Common myeloid progenitor, CD34-positive (primary cell): ENCODE measurements around the gene CHST2.

Source experiments
- CTCF ChIA-PET: fragments of 350-600 bp; sonication (Branson Sonifier 250); formaldehyde crosslinking; loops from one replicate; lab custom pipeline; 2021; ENCODE audit warnings: antibody characterized with exemption; lab: Charles Lee
- POLR2A ChIA-PET: fragments of 350-600 bp; sonication (Branson Sonifier 250); formaldehyde crosslinking; loops from one replicate; lab custom pipeline; 2021; ENCODE audit warnings: antibody characterized with exemption; lab: Charles Lee
- DNase-seq, 3 donors: peaks; one replicate each; pipeline versions ENCODE4 v3.0.0 to v3.0.0-alpha.2; 2013
- H3K27ac ChIP-seq, 2 experiments: 1 replicate in 1 of 2; 2 replicates in 1 of 2; pipeline ENCODE4 v1.7.0; 2013; ENCODE audit warnings: inconsistent platforms in 2 of 2, low read length in 2 of 2, mild to moderate bottlenecking in 2 of 2, low read depth in 1 of 2, moderate library complexity in 1 of 2; ENCODE audit not compliant: severe bottlenecking in 2 of 2, insufficient read depth in 1 of 2, poor library complexity in 1 of 2
- H3K27me3 ChIP-seq, 5 experiments: replicated peaks in 2 of 5; 1 replicate in 3 of 5; 2 replicates in 2 of 5; pipeline versions ENCODE4 v1.6.1 to v1.7.0; 2013; ENCODE audit warnings: low read length in 4 of 5, mild to moderate bottlenecking in 2 of 5, moderate library complexity in 2 of 5, inconsistent platforms in 1 of 5; ENCODE audit not compliant: insufficient read depth in 5 of 5, control insufficient read depth in 4 of 5
- H3K36me3 ChIP-seq, 4 experiments: 1 replicate in 2 of 4; 2 replicates in 2 of 4; pipeline versions ENCODE4 v1.6.1 to v1.7.0; 2013; ENCODE audit warnings: low read length in 3 of 4, control low read depth in 1 of 4, mild to moderate bottlenecking in 1 of 4; ENCODE audit not compliant: control insufficient read depth in 4 of 4, insufficient read depth in 4 of 4
- H3K4me1 ChIP-seq, 4 experiments: 1 replicate in 3 of 4; 2 replicates in 1 of 4; pipeline versions ENCODE4 v1.6.1 to v1.7.1; 2013; ENCODE audit warnings: low read length in 3 of 4, mild to moderate bottlenecking in 3 of 4, control low read depth in 1 of 4, inconsistent platforms in 1 of 4, moderate library complexity in 1 of 4; ENCODE audit not compliant: control insufficient read depth in 4 of 4, insufficient read depth in 4 of 4; ENCODE audit errors: control extremely low read depth in 1 of 4
- H3K4me3 ChIP-seq, 7 experiments: 1 replicate in 4 of 7; 2 replicates in 3 of 7; pipeline versions ENCODE4 v1.5.1 to v1.7.0; 2013; ENCODE audit warnings: mild to moderate bottlenecking in 7 of 7, low read length in 6 of 7, moderate library complexity in 6 of 7, inconsistent platforms in 2 of 7, low read depth in 2 of 7, control low read depth in 1 of 7; ENCODE audit not compliant: insufficient read depth in 4 of 7, control insufficient read depth in 1 of 7; ENCODE audit errors: extremely low read depth in 1 of 7
- H3K9me3 ChIP-seq, 5 experiments: 1 replicate in 4 of 5; 2 replicates in 1 of 5; pipeline versions ENCODE4 v1.6.1 to v1.7.1; 2013; ENCODE audit warnings: low read length in 4 of 5, mild to moderate bottlenecking in 2 of 5, inconsistent platforms in 1 of 5, low read depth in 1 of 5, moderate library complexity in 1 of 5; ENCODE audit not compliant: control insufficient read depth in 4 of 5, insufficient read depth in 2 of 5; ENCODE audit errors: control extremely low read depth in 1 of 5
- WGBS: methylation state at CpG from one replicate; pipeline ENCODE4 v1.1.5; 2013; ENCODE audit not compliant: insufficient coverage; 5-methylcytosine and 5-hydroxymethylcytosine counted together

The CHST2 gene

GRCh38 chr3:143142354-143142753, 22.8 kb downstream of the CHST2 start:
- H3K36me3 ChIP-seq = no peaks in the 10 kb centered on the region
- H3K9me3 ChIP-seq = no peaks in the 10 kb centered on the region
- H3K4me1 ChIP-seq = no peaks in the 10 kb centered on the region
- 97% methylated on average over 16 of the region's 17 CpGs for WGBS
- ChIA-PET CTCF (no interaction called here), POLR2A (no interaction called here)
- H3K4me3 ChIP-seq = no peak overlapping the region
- DNase-seq = no peak
- H3K27ac ChIP-seq = no peak overlapping the region
- no peaks in the 10 kb centered on the region for H3K27me3 ChIP-seq

- WGBS = 90% methylated on average over 2 of the region's 4 CpGs
- Histone ChIP-seq H3K4me3 (no peak overlapping the region), H3K9me3 (no peaks in the 10 kb centered on the region), H3K27me3 (no peaks in the 10 kb centered on the region), H3K27ac (no peak overlapping the region), H3K36me3 (no peaks in the 10 kb centered on the region), H3K4me1 (no peaks in the 10 kb centered on the region)
- CTCF ChIA-PET = no interaction called here
- DNase-seq = no peak
- POLR2A ChIA-PET = no interaction called here
Measured at GRCh38 chr3:143145906-143146305, 26.3 kb downstream of the CHST2 start.

GRCh38 chr3:143146486-143147274, 27.1 kb downstream of the CHST2 start:
- ChIA-PET CTCF (interaction anchor here (1.9 kb wide), 1 partner anchor 10 kb away, joined by 5 read pairs; no protein-coding TSS in a partner anchor), POLR2A (no interaction called here)
- DNase-seq = no peak
- Histone ChIP-seq H3K9me3 (no peaks in the 10 kb centered on the region), H3K27ac (no peak overlapping the region), H3K4me1 (no peaks in the 10 kb centered on the region), H3K36me3 (no peaks in the 10 kb centered on the region), H3K4me3 (no peak overlapping the region), H3K27me3 (no peaks in the 10 kb centered on the region)
- WGBS = 98% methylated on average over 11 of the region's 12 CpGs

GRCh38 chr3:143147707-143148106, 28.1 kb downstream of the CHST2 start:
- Histone ChIP-seq H3K27me3 (no peaks in the 10 kb centered on the region), H3K36me3 (no peaks in the 10 kb centered on the region), H3K27ac (no peak overlapping the region), H3K4me3 (no peak overlapping the region), H3K4me1 (no peaks in the 10 kb centered on the region), H3K9me3 (no peaks in the 10 kb centered on the region)
- ChIA-PET POLR2A (interaction anchor here (0.7 kb wide), 1 partner anchor 125 kb away, joined by 5 read pairs; no protein-coding TSS in a partner anchor), CTCF (interaction anchor here (1.9 kb wide), 1 partner anchor 11 kb away, joined by 5 read pairs; no protein-coding TSS in a partner anchor)
- no CpG with 5 or more reads among the region's 2 CpGs for WGBS
- no peak for DNase-seq

GRCh38 chr3:143150071-143150470, 30.5 kb downstream of the CHST2 start:
- no peak for DNase-seq
- Histone ChIP-seq H3K27ac (no peak overlapping the region), H3K9me3 (no peaks in the 10 kb centered on the region), H3K4me3 (no peak overlapping the region), H3K27me3 (no peaks in the 10 kb centered on the region), H3K4me1 (no peaks in the 10 kb centered on the region), H3K36me3 (no peaks in the 10 kb centered on the region)
- 100% methylated on average over 2 of the region's 3 CpGs for WGBS
- POLR2A ChIA-PET = no interaction called here
- CTCF ChIA-PET = interaction anchor here (0.8 to 1.3 kb wide), 3 partner anchors 10 to 25 kb away, joined by 3 to 4 read pairs (median 3); no protein-coding TSS in a partner anchor

- POLR2A ChIA-PET = no interaction called here
- CTCF ChIA-PET = interaction anchor here (0.8 to 1.3 kb wide), 3 partner anchors 11 to 24 kb away, joined by 3 to 4 read pairs (median 3); no protein-coding TSS in a partner anchor
- WGBS = 99% methylated on average over 7 of the region's 7 CpGs
- Histone ChIP-seq H3K4me1 (no peaks in the 10 kb centered on the region), H3K36me3 (no peaks in the 10 kb centered on the region), H3K27me3 (no peaks in the 10 kb centered on the region), H3K9me3 (no peaks in the 10 kb centered on the region), H3K4me3 (no peak overlapping the region), H3K27ac (no peak overlapping the region)
- DNase-seq = no peak
Measured at GRCh38 chr3:143151004-143151731, 31.6 kb downstream of the CHST2 start.

- 98% methylated on average over 5 of the region's 5 CpGs for WGBS
- Histone ChIP-seq H3K27ac (no peak overlapping the region), H3K4me1 (no peaks in the 10 kb centered on the region), H3K4me3 (no peak overlapping the region), H3K27me3 (no peaks in the 10 kb centered on the region), H3K9me3 (no peaks in the 10 kb centered on the region), H3K36me3 (no peaks in the 10 kb centered on the region)
- ChIA-PET CTCF (no interaction called here), POLR2A (no interaction called here)
- no peak for DNase-seq
Measured at GRCh38 chr3:143152043-143152442, 32.5 kb downstream of the CHST2 start.
